A204.1 (cell line): ENCODE data around the gene RSBN1.
"Not testable (repeated sequence)": the region's sequence is repeated elsewhere in the genome, so short reads cannot be mapped to it uniquely, and the experiment has no call there.

ENCODE experiments used
- FAIRE-seq: peaks from 2 replicates; lab custom pipeline; 2012; peaks lifted over from hg19 to GRCh38; lab: Jason Lieb, UNC

RSBN1 gene

DNA sequence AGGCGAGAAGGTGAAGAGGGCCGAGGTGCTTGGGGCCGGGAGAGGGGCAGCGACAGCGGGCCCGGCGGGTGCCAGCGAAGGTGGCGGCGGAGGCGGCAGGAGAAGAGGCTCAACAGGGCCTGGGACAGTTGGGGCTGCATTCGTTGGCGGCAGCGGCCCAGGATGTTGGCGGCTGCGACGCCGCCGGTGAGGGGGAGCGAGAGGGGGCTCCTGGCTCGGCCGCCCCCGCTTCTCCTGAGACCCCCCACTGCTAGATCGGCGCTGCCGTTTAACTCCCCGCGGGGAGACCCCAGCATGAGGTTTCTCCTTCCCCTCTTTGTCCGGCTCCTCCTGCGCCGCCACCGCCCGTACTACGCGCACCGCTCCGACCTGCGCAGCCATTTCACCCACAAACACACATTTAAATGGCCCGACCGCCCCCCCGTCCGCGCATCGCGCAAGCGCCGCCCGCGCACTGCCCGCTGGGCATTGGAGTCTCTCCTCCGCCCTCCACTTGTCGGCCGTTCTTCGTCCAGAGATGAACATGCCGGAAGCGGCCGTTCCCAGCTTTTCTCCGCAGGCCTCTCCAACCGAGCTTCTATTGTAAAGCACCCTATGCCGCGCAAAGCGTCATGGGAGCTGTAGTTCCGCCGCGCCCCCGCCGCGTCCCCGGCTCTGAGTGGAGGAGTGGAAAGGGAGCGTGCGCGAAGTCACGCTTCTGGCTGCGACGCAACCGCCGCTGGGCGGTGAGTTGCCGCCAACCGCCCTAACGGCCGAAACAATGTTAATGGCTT lies at the start of gene RSBN1:
Gene RSBN1 (minus strand): TSS at position 589 of the 773 bp plus-strand sequence. CDS start 64 bp downstream, at position 525.
- peak; percentile 98 for FAIRE-seq

DNA sequence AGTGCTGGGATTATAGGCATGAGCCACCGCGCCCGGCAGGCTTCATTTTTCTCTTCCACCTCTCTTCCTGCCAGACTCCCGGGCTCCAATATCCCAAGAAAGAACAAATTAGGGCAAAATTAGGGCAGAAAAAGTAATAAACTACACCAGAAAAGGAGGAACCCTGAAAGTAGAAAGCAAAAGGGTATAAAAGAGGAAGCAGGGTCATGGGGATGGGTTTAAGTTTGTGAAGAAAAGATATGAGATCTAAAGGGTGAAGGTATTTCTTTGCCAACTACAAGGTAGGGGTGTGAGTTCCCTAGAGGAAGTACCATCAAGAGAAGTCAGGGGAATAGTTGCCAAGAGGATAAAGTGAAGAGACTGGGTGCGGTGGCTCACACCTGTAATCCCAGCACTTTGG lies 49.4 kb upstream of the RSBN1 start:
- no peak for FAIRE-seq

DNA sequence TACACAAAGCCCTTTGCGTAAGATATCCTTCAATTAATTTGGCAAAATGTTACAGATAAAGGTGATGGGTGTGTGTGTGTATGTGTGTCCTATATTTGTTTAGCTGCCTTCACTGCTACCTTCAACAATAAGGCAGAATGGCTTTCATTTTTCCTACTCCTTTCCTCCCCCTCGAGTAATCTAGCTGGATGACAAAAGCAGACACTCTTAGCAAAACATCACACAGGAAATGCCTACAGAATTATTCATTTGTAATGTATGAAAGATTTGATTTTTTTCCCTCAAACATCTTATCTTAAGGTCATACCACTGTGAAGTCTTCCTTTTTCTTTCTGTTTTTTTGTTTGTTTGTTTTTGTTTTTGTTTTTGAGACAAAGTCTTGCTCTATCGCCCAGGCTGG lies 48.6 kb upstream of the RSBN1 start:
- FAIRE-seq = no peak

GRCh38 chr1:113859478-113860175 lies 47.4 kb upstream of the RSBN1 start:
- no peak for FAIRE-seq

- no peak for FAIRE-seq
Measured at GRCh38 chr1:113858982-113859381, 46.7 kb upstream of the RSBN1 start.

GRCh38 chr1:113858418-113858817 lies 46.1 kb upstream of the RSBN1 start:
- FAIRE-seq = no peak

DNA sequence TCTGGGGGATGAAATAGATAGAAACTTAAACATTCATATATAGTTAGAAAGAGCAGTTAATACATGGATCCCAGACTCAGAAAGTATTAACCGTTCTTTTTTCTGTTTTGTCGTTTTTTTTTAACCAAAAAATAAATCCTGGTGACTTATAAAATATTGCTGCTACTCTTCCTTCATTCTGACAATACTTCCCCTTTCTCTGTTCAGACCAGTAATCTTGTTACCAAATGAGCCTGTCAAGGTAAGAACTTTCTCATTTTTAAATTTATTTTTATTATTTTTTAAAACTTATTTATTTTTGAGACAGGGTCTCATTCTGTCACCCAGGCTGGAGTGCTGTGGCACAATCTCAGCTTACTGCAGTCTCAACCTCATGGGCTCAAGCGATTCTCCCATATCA lies 45.5 kb upstream of the RSBN1 start:
- FAIRE-seq = no peak

GRCh38 chr1:113856401-113856790 lies 44.1 kb upstream of the RSBN1 start:
- FAIRE-seq = no peak

GRCh38 chr1:113855630-113856400 lies 43.5 kb upstream of the RSBN1 start:
- FAIRE-seq = no peak

GRCh38 chr1:113854234-113854633 lies 42.0 kb upstream of the RSBN1 start:
- FAIRE-seq = no peak

DNA sequence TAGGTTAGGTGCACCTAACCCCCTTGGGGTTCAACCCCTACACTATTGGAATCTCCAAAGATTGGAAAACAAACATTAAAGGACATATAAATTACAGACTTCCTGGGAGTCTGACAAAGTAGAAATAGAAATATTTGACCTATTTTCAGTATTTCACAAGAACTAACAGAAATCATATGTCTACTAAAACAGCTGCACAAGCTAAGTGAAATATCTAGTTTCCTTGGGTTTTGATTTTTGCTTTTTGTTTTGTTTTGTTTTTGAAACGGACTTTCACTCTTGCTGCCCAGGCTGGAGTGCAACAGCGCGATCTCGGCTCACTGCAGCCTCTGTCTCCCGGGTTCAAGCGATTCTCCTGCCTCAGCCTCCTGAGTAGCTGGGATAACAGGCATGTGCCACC lies 40.4 kb upstream of the RSBN1 start:
- not testable (repeated sequence) for FAIRE-seq

- no peak for FAIRE-seq
Measured at GRCh38 chr1:113850127-113850796, 38.0 kb upstream of the RSBN1 start.

DNA sequence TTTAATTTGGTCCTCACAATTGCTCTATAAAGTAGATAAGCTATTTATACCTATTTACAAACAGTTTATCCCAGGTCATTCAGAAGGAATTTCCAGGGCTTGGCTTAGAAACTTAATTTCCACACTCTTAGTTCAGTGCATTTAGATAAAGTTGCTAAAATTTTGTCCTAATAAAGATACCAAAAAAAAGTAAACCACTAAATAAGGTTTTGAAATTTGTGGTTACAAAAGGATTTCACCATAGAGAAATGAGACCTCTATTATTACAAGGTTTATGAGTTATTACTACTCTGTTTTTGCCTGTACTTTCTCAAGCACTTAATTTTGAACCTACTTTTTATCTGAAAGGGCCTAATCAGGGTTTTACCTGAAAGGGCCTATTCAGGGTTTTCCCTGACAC lies 36.8 kb upstream of the RSBN1 start:
- FAIRE-seq = peak; percentile 37

DNA sequence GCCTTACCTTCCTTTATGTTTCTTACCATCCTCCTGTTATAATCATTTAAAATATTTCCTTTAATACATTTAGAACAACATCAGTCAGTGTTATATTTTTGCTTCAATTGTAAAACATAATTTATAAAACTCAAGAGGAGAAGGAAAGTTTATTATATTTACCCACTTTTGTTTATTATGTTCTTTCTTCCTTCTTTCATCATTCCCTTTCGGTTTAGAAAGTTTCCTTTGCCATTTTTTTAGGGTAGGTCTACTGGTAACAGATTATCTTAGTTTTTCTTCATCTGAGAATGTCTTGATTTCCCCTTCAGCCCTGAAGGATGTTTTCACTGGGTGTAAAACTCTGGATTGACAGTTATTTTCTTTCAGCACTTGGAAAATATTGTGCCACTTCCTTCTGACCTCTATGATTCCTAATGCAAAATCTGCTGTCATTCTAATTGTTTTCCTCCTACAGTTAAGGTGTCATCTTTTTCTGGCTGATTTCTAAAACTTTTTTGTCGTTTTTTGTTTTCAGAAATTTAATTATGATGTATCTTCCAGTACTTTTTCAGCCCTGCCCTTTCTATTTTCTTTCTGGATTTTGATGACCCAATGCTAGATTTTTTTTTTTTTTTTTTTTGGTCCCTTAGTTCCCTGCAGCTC lies 34.2 kb upstream of the RSBN1 start:
- no peak for FAIRE-seq

- FAIRE-seq = no peak
Measured at GRCh38 chr1:113836534-113836933, 24.3 kb upstream of the RSBN1 start.

DNA sequence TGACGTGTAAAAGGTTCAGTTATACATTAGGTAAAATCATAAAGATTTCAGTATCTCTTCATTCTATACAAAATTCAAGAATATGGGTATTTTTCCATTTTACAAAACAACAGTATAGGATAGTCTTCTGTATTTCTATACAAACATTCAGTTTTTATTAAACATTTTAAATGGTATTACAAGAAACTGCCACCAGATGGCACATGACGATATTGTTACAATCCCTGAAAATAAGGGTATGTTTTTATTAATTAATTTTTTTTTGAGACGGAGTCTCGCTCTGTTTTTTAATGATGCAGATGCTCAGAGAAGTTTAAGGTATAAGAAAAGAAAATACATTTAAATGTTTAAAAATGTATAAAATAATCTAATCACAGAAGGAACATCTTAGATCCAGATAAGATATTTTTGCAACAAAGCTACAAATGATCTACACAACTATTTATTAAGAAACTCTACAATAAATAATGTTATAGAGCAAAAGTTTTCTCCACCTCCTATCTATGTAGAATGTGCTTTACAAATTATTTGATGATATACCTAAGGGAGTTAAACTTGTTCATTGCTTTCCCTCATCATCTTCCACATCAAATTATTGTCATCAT lies 23.5 kb upstream of the RSBN1 start:
- FAIRE-seq = peak; percentile 98

GRCh38 chr1:113834716-113835115 lies 22.4 kb upstream of the RSBN1 start:
- no peak for FAIRE-seq

- no peak for FAIRE-seq
Measured at GRCh38 chr1:113830039-113830438, 17.8 kb upstream of the RSBN1 start.

DNA sequence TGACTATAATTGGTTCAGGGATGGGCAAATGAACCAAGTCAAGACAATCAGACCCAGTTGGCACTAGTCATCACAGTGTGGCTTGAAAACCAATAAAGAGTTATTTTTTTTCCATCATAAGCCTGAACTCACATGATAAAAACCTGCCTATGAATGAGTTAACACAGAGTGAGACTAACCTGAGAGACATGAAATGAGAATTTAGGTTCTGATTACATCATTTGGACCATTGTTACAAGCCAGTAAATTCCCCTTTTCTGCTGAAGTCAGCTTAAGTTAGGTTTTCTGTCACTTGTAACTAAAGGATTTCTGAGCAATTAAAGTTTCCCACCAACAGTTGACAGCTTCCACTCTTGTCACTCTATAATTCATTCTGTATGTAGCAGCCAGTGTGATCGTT lies 9.6 kb upstream of the RSBN1 start:
- no peak for FAIRE-seq

- FAIRE-seq = no peak
Measured at GRCh38 chr1:113818578-113818977, 6.3 kb upstream of the RSBN1 start.

GRCh38 chr1:113813218-113813617 lies 942 bp upstream of the RSBN1 start:
- no peak for FAIRE-seq
